Neural cell (in vitro differentiated cells): ENCODE results near the gene STS. TPM values are rescaled to one million over a fixed set of nuclear protein-coding genes. Genes with fewer than 3 reads are reported as not detected.

Experiments used
- H2AFZ ChIP-seq: fragments of 200-600, 300-800 bp; sonication (generic), shearing (Covaris generic); 2 replicates; pipeline ENCODE4 v1.6.0; 2014; ENCODE audit warnings: low read depth, mild to moderate bottlenecking, antibody characterized with exemption, low read length, moderate library complexity
- H3F3A ChIP-seq: fragments of 200-600 bp; shearing (Covaris generic); 2 replicates; pipeline ENCODE4 v1.6.1; 2016; ENCODE audit warnings: mild to moderate bottlenecking, moderate library complexity, mixed read lengths, antibody characterized with exemption, low read length; ENCODE audit not compliant: insufficient read depth, poor library complexity, severe bottlenecking
- H3K27ac ChIP-seq: fragments of 200-600, 300-800 bp; sonication (generic), shearing (Covaris generic); 2 replicates; pipeline ENCODE4 v1.5.1; 2014; ENCODE audit warnings: mild to moderate bottlenecking, low read length, moderate library complexity
- H3K27me3 ChIP-seq: fragments of 300-800, 200-600 bp; sonication (generic), shearing (Covaris generic); 2 replicates; pipeline ENCODE4 v1.6.0; 2014; ENCODE audit warnings: mild to moderate bottlenecking, low read depth, low read length, moderate library complexity; ENCODE audit not compliant: insufficient read depth
- H3K36me3 ChIP-seq: fragments of 300-800, 200-600 bp; sonication (generic), shearing (Covaris generic); 2 replicates; pipeline ENCODE4 v1.5.1; 2014; ENCODE audit warnings: mild to moderate bottlenecking, antibody characterized with exemption, low read length, moderate library complexity; ENCODE audit not compliant: insufficient read depth
- H3K4me2 ChIP-seq: fragments of 300-800, 200-600 bp; sonication (generic), shearing (Covaris generic); 2 replicates; pipeline ENCODE4 v1.6.0; 2014; ENCODE audit warnings: mild to moderate bottlenecking, low read length
- H3K4me3 ChIP-seq: fragments of 300-800, 200-600 bp; sonication (generic), shearing (Covaris generic); 2 replicates; pipeline ENCODE4 v1.5.1; 2014; ENCODE audit warnings: mild to moderate bottlenecking, low read length, moderate library complexity
- H3K79me2 ChIP-seq: fragments of 200-600 bp; shearing (Covaris generic); replicated peaks from 2 replicates; pipeline ENCODE4 v1.6.0; 2014; ENCODE audit warnings: mild to moderate bottlenecking, low read length, moderate library complexity; ENCODE audit not compliant: insufficient read depth
- H3K9ac ChIP-seq: fragments of 300-800, 200-600 bp; sonication (generic), shearing (Covaris generic); 2 replicates; pipeline ENCODE4 v1.6.1; 2016; ENCODE audit warnings: mild to moderate bottlenecking, low read length, mixed read lengths
- H3K9me2 ChIP-seq: fragments of 200-600 bp; shearing (Covaris generic); 2 replicates; pipeline ENCODE4 v1.6.1; 2016; ENCODE audit warnings: mild to moderate bottlenecking, low read length, mixed read lengths; ENCODE audit not compliant: insufficient read depth
- H3K9me3 ChIP-seq: fragments of 200-600, 300-800 bp; sonication (generic), shearing (Covaris generic); 2 replicates; pipeline ENCODE4 v1.6.1; 2016; ENCODE audit warnings: mild to moderate bottlenecking, mixed run types, low read length, moderate library complexity, mixed read lengths
- H4K20me1 ChIP-seq: fragments of 200-600 bp; shearing (Covaris generic); 2 replicates; pipeline ENCODE4 v1.6.1; 2016; ENCODE audit warnings: mild to moderate bottlenecking, mixed run types; ENCODE audit not compliant: insufficient read depth
- CTCF ChIP-seq: fragments of 450-650 bp; IDR thresholded peaks from 2 replicates; pipeline ENCODE4 v1.5.1; 2014; ENCODE audit warnings: antibody characterized with exemption, mild to moderate bottlenecking, moderate library complexity; ENCODE audit not compliant: poor library complexity, severe bottlenecking
- EP300 ChIP-seq: fragments of 450-650 bp; conservative IDR thresholded peaks from 2 replicates; pipeline ENCODE4 v1.6.1; 2014; ENCODE audit warnings: antibody characterized with exemption, mild to moderate bottlenecking, moderate library complexity; ENCODE audit not compliant: poor library complexity, severe bottlenecking
- EZH2 ChIP-seq: fragments of 200-600, 300-800 bp; shearing (Covaris generic), sonication (generic); IDR thresholded peaks from 2 replicates; pipeline ENCODE4 v1.6.1; 2014; ENCODE audit warnings: antibody characterized with exemption, low read length, borderline replicate concordance, mild to moderate bottlenecking; ENCODE audit not compliant: insufficient read depth, poor library complexity, severe bottlenecking
- MXI1 ChIP-seq: fragments of 450-650 bp; conservative IDR thresholded peaks from 2 replicates; pipeline ENCODE4 v1.6.1; 2014; ENCODE audit warnings: antibody characterized with exemption, mild to moderate bottlenecking; ENCODE audit not compliant: poor library complexity, severe bottlenecking
- POLR2AphosphoS5 ChIP-seq: IDR thresholded peaks from 2 replicates; pipeline ENCODE4 v1.6.1; 2012
- RAD21 ChIP-seq: fragments of 450-650 bp; conservative IDR thresholded peaks from 2 replicates; pipeline ENCODE4 v1.6.1; 2014; ENCODE audit warnings: antibody characterized with exemption, mild to moderate bottlenecking, moderate library complexity
- REST ChIP-seq: IDR thresholded peaks from 2 replicates; pipeline ENCODE4 v1.6.1; 2012; ENCODE audit warnings: borderline replicate concordance
- SMC3 ChIP-seq: fragments of 450-650 bp; conservative IDR thresholded peaks from 2 replicates; pipeline ENCODE4 v1.6.1; 2014; ENCODE audit warnings: antibody characterized with exemption, mild to moderate bottlenecking, moderate library complexity; ENCODE audit not compliant: poor library complexity
- TAF1 ChIP-seq: IDR thresholded peaks from 2 replicates; pipeline ENCODE4 v1.6.1; 2012; ENCODE audit warnings: low read depth
- polyA plus RNA-seq: library from polyadenylated mRNA; depleted of rRNA; stranded (reverse); fragments of >200 nt; gene quantifications from 2 replicates; pipeline ENCODE4 v1.2.3, GENCODE V29; 2014

Gene STS
- polyA plus RNA-seq, 1 donor from 2014 or later = 1.7 TPM

DNA sequence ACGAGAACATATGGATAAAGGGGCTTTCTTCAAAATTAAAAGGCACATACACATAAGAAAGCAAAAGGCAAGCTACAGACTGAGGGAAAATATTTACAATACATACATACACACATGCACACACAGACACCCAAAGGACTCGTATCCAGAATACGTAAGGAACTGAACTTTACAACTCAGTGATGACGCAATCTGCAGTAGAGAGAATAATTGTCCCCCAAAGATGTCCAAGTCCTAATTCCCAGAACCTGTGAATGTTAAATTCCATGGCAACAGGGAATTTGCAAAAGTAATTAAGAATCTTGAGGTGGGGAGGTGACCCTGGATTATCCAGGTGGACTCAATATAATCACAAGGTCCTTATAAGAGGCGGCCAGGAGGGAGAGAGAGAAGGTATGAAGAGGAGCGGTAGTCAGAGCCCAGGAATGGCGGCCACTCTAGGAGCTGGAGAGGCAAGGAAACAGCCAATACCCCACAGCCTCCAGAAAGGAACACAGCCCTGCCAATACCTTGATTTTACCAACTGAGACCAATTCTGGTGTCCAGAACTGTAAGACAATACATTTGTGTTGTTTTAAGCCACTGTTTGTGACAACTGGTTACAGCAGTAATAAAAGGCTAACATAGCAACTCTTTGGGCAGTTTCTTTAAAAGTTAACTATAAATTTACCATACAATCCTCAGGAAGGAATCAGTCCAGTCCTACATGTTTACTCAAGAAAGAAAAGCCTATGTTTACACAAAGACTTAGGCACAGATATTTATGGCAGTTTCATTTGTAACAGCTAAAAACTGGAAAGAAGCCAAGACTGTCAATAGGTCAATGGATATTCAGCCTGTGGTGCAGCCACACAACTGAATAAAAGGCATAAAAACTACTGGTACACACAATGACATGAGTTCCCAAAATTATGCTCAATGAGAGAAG lies 27.3 kb upstream of the STS start:
- Histone ChIP-seq H4K20me1 (no peaks in the 10 kb centered on the region), H3K9ac (no peak overlapping the region), H3K27me3 (no peaks in the 10 kb centered on the region), H2AFZ (no peak overlapping the region), H3K4me2 (no peak overlapping the region), H3K36me3 (no peaks in the 10 kb centered on the region), H3K79me2 (no peaks in the 10 kb centered on the region), H3K9me3 (no peaks in the 10 kb centered on the region), H3K27ac (no peak overlapping the region), H3K4me3 (no peak overlapping the region), H3F3A (no peaks in the 10 kb centered on the region), H3K9me2 (no peaks in the 10 kb centered on the region)
- TF ChIP-seq POLR2AphosphoS5 (no peak), RAD21 (no peak), MXI1 (no peak), SMC3 (no peak), CTCF (no peak), TAF1 (no peak), EZH2 (no peak), EP300 (no peak), REST (no peak)

DNA sequence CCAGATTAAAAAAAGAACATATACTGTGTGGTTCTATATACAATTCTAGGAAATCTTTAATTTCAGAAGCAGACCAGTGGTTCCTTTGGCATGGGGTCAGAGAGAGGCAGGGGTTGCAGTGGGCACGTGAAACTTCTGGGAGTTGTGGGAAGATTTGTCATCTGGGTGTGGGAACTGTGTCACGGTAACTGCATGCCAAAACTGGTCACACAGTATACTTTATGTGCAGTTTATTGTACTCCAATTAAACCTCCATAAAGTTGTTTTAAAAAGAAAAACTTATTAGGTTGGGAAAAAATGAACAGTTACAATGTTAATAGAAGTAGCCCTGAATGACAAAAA lies 26.7 kb upstream of the STS start:
- Histone ChIP-seq H2AFZ (no peak overlapping the region), H3K36me3 (no peaks in the 10 kb centered on the region), H3F3A (no peaks in the 10 kb centered on the region), H3K27ac (no peak overlapping the region), H3K9me2 (no peaks in the 10 kb centered on the region), H3K27me3 (no peaks in the 10 kb centered on the region), H3K4me2 (no peak overlapping the region), H3K79me2 (no peaks in the 10 kb centered on the region), H3K9ac (no peak overlapping the region), H3K4me3 (no peak overlapping the region), H3K9me3 (no peaks in the 10 kb centered on the region), H4K20me1 (no peaks in the 10 kb centered on the region)
- TF ChIP-seq TAF1 (no peak), SMC3 (no peak), EP300 (no peak), MXI1 (no peak), CTCF (no peak), REST (no peak), EZH2 (no peak), RAD21 (no peak), POLR2AphosphoS5 (no peak)
